NCI-H460 (cell line): ENCODE measurements around the gene FMN2. TPM values are rescaled to one million over a fixed set of nuclear protein-coding genes. Genes with fewer than 3 reads are reported as not detected.
A peak's percentile ranks its signal among the peaks of the same experiment; 100 is the strongest.

Source experiments
- DNase-seq: peaks from one replicate; pipeline ENCODE4 v3.0.0-alpha.2; 2016; ENCODE audit warnings: low read depth; ENCODE audit errors: extremely low read depth
- total RNA-seq: library from RNA; depleted of rRNA; stranded (reverse); fragments of >200 nt; shearing (Covaris generic); gene quantifications from 2 replicates; pipeline ENCODE4 v1.2.3, GENCODE V29; 2014

FMN2 gene
- total RNA-seq, 1 experiment from 2014 or later = 6.4 TPM

DNA sequence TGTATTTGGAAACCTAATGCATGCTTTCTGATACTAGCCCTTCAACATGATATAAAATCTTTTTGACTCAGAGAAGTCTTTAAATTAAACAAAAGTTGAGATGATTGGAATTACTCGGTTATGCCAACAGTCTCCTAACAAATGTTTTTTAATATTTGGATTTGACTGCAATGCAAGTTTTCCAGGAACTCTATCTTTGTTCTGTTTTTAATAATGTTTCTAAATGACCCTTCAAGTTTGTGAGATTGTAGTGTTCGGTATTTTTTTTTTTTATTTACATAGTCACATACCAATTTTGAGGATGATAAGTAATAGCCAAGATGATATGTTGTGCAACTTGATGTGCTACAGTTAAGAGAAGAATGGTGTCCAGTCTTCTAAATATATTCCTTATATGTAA, 258.0 kb downstream of the FMN2 start:
- no peak for DNase-seq

DNA sequence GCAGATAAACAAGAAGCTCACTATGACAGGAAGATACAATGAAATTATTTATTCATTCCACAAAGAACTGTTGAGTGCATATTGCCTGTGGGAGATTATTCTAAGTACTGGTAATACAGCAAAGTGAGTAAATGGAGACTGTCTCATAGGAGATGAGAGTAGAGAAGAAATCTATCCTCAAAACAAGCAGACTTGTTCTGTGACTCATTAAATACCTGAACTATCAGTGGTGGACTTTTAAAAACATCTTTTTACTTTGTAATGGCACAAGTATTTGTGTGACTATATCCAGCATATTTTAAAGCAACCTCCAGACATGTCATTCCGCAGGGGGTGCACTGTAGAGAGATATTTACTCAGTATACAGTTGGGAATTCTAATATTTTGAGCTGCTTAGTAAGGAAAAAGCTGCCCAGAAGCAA, 259.2 kb downstream of the FMN2 start:
- no peak for DNase-seq

DNA sequence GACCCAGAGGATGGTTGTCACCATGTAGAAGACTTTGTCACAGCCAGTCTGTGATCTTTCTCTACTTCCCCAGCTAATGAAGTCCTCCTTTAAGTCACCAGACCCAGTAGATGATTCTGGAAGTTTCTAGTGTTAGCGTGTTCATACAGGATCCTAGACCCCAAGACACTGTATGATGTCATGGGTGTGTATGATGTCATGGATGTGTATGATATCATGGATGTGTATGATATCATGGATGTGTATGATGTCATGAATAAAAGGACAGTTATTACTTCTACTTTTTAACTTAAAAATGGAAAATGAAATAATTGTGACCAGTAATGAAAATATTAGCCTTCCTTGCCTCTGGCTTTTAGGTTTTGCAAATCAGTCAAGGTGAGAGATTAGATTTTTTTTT, 260.0 kb downstream of the FMN2 start:
- DNase-seq = no peak

DNA sequence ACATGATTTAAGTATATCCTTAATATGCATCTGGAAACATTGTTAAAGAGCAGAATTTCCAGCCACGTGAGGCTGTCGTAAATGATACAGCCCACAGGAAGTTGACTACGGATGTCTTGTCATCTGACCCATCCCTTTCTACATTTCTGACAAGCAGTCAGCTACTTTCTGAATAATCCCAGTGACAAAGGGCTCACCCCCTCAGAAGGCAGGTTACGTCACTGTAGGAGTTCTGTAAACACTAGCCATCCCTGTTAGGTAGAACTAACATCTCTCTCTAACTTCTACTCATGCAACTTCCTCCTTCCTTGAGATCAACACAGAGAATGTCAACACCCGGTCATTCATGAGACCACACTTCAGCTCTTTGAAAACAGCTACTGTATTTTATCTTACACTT, 261.1 kb downstream of the FMN2 start:
- DNase-seq = peak; percentile 89

DNA sequence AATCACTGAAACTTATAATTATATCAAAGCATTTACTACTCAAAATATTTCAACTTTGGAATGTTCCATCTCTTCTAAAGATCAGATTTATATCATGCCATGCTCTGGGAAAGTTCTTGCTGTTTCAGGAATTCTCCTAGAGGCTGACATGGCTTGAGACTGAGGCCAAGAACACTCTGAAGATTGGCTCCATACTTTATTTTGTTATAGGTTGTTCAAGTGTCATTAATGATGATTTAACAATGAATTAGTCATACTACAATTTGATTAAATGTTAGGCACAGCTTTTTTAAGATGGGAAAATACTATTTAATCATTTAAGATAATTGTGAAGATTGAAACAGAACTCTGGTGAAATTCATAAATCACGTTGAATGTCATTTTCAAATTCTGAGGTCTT, 264.9 kb downstream of the FMN2 start:
- no peak for DNase-seq

DNA sequence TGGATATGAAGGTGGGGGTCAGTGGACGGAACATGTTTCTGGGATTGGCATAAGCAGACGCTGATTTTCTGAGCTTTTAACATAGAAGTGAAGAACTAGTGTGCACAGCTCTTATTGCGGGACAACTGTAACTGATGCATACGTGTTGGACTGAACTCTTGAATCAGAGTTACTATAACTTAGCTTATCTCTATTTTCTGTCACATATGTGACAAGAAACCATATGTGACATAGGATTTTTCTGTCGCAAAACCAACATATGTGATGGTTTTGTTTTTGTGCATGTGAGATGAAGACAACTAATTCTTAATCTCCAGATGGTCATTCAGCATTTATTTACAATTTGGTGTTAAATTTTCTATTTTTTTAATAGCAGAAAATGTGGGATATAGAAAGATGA, 270.4 kb downstream of the FMN2 start:
- DNase-seq = no peak

DNA sequence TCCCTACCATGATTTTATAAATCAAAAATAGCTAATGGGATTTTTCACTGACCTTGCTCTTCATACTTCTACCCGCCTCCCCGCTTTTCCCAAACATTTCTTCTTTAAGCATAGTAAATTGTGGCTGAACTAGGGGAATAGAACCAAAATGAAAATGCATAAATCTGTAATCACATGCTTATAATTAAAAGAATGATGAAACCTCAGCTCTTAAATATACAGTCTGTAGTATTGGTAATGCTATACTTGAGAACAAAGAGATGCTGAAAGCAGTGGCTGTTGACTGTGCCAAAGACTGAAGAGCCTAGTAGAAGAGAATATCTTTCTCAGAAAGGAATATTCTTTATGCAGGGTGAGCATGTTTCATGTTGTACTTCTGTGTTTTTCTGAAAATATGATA, 271.1 kb downstream of the FMN2 start:
- DNase-seq = no peak

DNA sequence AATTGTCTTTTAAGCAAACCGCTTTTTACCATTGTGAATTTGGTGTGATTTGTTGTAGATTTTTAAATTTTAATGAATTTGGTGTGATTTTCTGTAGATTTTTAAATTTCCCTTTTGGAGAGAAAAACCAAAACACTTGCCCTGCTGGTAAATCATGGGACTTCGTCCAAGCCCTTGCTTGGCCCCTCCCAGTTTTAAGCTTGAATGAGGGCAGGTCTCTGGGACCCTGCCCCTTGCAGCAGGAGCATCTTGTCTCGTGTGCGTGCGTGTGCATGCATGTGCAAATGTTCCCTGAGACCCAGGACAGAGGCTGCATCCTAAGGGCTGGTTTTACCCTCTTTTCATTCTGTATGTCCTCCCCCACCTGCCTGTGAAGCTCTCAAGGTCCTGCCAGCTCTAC, 271.6 kb downstream of the FMN2 start:
- no peak for DNase-seq

DNA sequence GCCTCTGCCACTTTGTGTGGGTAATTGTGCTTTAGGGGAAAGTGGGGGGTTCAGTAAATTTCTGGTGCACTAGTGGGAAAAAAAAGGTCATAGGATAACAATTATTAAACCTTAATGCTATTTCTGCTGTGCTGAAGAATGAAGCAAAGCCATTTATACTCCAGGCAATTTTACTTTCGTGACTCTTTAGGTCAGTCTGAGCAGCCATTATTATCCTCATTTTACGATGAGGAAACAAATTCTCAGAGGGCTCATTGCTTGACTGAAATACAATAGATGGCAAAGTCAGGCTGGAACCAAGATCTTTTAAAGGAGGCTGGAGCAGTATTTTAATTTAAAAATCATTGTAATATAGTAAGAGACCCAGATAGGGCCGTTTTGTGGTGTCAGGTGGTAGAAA, 272.2 kb downstream of the FMN2 start:
- DNase-seq = no peak

DNA sequence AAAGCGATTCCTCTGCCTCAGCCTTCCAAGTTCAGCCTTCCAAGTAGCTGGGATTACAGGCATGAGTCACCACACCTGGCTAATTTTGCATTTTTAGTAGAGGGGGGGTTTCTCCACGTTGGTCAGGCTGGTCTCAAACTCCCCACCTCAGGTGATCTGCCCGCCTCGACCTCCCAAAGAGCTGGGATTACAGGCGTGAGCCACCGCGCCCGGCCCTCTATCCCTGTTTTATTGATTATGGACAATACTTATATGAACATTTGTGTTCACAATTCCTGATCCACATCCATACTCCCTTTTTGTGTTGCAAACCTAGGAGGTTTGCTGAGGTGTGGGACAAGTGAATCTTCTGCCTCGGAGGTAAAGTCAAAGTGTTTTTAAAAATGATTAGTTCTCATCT, 275.0 kb downstream of the FMN2 start:
- no peak for DNase-seq

DNA sequence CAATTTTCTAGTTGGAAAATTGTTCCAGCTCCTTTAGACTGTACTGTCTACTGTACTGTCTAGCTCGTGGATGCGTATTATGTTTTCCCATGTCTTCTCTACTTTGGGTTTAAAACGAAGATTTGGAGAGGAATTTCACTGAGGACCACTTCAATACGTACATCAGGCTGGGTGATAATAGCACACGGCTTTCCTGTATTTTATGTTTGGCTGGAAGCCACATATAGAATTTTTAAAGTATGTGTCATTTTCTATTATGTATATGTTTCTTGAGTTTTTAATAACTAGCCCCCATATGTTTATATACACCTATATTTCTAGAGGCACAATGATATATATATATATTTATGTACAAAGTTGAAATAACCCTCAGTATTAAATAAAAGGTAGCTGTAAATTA, 293.9 kb downstream of the FMN2 start:
- DNase-seq = no peak

DNA sequence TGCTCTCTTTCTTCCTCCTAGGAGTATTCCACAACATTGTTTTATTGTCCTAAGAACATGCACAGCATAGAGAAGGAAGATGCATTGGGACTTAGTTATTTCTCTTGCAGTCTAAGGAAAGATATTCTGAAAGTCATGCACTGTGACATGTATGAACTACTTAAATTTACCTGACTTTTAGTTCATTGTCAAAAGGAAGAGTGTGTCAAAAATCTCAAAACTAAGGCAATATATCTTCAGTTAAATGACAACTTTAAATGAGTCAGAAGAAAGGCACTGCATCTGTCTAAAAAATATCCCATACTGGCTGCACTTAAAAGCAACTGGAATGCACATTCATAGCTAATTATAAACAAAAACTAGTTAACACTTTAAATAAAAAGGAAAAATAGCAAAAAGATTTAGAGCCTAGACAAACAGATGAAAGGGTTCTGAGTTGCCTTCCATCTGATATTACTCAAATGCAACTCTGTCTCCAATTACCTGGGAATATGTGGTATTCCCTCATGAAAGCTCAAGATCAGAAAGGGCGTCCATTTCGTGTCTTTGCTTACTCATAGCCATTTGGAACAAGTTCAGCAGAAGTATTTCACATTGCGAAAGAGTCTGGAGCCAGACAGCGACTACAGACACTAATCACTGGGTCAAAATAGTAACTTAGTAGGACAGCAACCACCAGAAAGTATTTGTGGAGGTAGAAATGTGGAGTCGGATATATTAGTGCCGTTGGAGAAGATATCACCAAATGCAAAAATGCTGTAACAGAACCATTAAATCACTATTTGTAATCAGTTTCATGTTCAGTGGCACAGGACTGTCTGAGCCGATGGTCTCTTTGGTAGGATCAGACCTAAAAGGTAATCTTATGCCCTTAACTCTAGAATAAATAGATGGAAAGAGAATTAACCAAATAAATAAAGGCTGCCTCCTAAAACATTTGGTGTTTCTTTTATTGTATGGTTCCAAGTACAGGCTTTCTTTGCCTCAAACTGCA, 294.6 kb downstream of the FMN2 start:
- peak; percentile 86 for DNase-seq

DNA sequence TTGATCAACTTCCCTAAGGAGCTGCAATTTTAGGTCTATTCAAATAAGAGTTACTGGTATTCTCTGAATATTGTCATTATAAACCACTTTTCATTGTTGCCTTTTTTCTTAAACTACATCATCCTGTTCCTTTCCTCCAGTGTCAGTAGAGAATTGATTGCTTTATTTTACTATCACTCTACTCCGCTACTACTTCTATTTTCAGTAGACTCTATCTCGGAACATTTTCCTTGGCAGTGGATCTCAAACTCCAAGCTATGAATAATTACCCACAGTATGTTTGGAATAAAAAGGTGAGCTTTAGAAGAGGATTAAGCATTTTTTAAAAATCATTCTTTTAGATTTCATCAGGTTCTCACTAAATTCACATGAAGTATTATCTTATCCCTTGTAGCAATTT, 295.4 kb downstream of the FMN2 start:
- DNase-seq = no peak

DNA sequence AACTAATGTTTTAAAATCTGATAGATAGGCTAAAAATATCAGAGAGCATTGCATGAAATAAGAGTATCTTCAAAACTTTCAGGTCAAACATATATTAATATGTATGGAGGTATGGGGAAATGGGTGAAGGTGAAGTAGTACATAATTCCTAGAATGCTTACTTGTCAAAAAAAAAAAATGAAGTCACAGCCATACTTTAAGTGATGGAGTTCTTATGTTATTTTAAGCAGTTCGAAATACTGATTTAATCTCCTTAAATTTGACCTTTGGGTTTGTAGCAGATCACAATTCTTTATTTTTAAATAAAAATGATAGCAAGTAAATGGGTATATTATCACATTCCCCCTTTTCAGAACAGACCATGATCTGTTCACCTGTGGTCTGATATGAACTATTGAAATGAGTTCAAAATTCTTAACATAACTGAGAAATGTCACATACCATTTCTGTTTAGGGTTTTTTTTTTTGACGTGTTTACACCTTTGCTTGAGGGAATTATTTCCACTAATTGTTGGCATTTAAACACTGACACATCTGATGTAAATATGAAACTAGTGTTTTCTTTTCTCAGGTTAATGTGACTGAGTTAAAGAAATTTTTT, 300.1 kb downstream of the FMN2 start:
- no peak for DNase-seq

DNA sequence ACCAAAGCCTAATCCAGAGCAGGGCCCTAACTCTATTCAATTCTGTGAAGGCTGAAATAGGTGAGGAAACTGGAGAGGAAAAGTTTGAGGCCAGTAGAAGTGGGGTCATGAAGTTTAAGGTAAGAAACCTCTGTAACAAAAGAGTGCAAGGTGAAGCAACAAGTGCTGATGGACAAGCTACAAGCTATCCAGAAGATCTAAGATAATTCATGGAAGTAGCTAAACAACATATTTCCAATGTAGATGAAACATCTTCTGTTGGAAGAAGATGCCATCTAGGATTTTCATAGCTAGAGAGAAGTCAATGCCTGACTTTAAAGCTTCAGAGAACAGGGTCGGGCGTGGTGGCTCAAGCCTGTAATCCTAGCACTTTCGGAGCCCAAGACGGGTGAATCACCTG, 302.7 kb downstream of the FMN2 start:
- DNase-seq = no peak

DNA sequence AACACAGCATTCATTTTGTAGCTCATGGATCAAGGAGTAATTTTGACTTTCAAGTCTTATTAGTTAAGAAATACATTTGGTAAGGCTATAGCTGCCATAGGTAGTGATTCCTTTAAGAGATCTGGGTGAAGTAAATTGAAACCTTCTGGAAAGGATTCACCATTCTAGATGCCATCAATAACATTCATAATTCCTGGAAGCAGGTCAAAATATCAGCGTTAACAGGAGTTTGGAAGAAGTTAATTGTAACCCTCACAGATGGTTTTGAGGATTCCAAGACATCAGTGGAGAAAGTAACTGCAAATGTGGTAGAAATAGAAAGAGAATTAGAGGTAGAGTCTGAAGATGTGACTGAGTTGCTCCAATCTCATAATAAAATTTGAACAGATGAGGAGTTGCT, 303.7 kb downstream of the FMN2 start:
- no peak for DNase-seq

DNA sequence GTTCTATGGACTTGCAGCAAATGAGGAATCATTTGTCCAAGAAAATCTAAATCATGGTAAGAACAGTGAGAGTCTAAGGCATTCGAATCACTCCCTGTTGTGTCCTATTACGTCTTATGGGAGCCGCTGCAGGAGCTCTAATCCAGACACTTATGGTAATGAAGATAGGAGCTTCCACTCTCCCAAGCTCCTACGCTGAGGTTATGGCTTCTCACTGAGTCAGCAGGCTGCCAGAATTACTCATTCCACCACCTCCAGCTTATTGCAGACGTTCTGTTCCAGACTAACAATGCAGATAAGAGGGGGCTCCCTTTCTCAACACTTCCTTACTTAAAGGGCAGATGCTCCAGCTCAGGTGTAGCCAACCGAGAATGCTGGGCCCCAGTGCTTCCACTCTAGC, 307.7 kb downstream of the FMN2 start:
- no peak for DNase-seq

DNA sequence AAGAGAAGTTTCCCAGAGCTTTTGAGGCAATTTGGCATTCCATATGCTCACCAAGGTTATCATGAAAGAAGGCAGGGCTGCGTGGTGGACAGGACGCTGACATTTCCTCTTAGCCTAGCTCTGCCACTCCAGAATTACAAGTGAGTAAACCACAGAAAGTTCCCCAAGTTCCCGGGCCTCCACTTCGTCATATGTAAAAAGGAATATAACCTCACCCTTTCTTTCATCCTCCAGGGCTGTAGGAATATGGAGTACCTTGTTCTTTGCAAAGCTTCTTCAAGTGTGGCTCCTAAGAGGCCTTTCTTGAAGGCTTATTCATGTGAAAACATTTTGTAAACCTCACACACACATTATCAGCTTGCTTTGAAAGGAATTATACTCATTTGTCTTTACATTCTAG, 310.0 kb downstream of the FMN2 start:
- DNase-seq = no peak

DNA sequence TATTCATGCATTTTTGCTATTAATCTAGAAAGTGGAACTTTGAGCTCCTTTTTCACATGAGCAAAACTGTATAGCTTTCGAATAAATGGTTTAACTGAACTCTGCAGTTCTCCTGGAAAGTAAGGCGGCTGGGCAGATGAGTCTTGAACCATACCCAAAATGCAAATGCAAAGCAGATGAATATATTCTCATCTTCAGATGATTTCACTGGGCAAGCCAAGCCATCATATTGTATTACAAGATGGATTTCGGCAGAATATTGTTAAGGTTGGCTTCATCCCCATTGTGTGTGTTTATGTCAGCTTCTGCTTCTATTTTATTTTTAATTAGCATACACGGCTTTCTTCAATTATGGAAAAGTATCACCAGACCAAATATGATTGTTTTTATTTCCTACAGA, 310.6 kb downstream of the FMN2 start:
- DNase-seq = no peak

DNA sequence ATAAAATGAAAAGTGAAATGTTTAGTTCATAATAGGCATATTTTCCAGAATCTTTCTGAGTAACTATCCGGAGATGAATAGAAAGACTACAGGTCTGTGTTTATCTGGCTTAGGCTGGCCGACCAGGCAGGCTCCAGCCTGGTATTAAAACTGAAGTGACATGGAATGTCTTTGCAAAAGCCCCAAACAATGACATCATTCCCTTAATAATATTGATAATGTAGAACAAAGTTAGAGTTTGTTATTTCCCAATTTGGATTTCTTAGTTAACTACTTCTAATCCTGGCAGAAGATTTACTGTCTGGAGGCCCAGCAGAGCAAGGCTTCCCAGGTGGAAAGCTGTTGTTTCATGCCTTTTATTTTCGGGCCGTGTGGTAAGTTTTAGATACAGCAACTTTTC, 312.6 kb downstream of the FMN2 start:
- no peak for DNase-seq

DNA sequence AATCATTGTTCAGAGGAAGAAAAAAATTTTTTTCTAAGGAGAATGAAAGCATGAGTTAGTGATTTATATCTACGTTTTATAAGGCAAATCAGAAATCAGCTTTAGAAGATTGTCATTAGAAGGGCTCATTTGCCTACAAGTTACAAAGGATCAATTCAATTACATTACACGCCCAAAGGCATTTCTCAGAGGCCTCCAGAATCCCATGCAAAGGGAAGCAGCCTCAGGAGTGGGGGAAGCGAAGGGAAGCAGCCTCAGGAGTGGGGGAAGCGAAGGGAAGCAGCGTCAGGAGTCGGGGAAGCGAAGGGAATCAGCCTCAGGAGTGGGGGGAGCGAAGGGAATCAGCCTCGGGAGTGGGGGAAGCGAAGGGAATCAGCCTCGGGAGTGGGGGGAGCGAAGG, 314.1 kb downstream of the FMN2 start:
- DNase-seq = no peak

DNA sequence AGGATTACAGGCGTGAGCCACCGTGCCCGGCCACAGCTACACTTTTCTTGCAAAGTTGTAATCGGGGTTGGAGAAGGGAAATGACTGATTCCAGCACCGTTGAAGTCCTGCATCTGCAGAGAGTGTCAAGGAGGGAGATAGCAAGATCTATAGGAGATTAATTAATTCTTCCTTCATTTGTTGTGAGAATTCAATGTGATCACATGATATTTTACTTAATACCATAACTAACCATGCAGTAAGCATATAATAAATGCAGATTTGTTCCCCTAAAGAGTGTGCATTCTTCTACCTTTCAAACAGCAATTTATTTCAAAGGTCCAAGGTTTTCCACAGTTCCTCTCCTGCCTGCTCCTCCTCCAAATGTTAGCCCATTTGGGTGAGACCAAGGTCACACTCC, 315.7 kb downstream of the FMN2 start:
- DNase-seq = no peak
